HepG2 (cell line): ENCODE data around the gene COQ10B. TPM values are rescaled to one million over a fixed set of nuclear protein-coding genes. Genes with fewer than 3 reads are reported as not detected.
A peak's percentile ranks its signal among the peaks of the same experiment; 100 is the strongest.

Experiments
- ATF4 ChIP-seq, 2 experiments: fragments of 450-650 bp in 1 of 2; sonication (generic) in 1 of 2; formaldehyde crosslinking; IDR thresholded peaks; 2 replicates each; pipeline versions ENCODE4 v1.5.0 to v1.8.0; 2020 to 2022; ENCODE audit warnings: mild to moderate bottlenecking in 1 of 2, missing genetic modification reagents in 1 of 2
- ATF7 ChIP-seq, 2 experiments: fragments of 450-650 bp in 1 of 2; sonication (generic) in 1 of 2; formaldehyde crosslinking in 1 of 2; IDR thresholded peaks; 2 replicates each; pipeline versions ENCODE4 v1.4.0 to v1.6.1; 2016 to 2020; ENCODE audit warnings: antibody characterized with exemption in 1 of 2, mild to moderate bottlenecking in 1 of 2, missing genetic modification reagents in 1 of 2
- GZF1 ChIP-seq: sonication (generic); formaldehyde crosslinking; IDR thresholded peaks from 2 replicates; pipeline ENCODE4 v1.5.1; 2020; ENCODE audit warnings: mild to moderate bottlenecking, missing genetic modification reagents
- NBN ChIP-seq: fragments of 450-650 bp; conservative IDR thresholded peaks from 2 replicates; pipeline ENCODE4 v1.6.1; 2017
- NFIB ChIP-seq: sonication (generic); formaldehyde crosslinking; IDR thresholded peaks from 2 replicates; pipeline ENCODE4 v1.9.0; 2021; ENCODE audit warnings: missing genetic modification reagents, mild to moderate bottlenecking, borderline replicate concordance
- PRMT3 ChIP-seq: sonication (generic); formaldehyde crosslinking; IDR thresholded peaks from 2 replicates; pipeline ENCODE4 v1.8.1; 2022; ENCODE audit warnings: low read depth, mild to moderate bottlenecking, moderate library complexity, missing genetic modification reagents, borderline replicate concordance
- ZBTB10 ChIP-seq: sonication (generic); formaldehyde crosslinking; IDR thresholded peaks from 2 replicates; pipeline ENCODE4 v1.4.0; 2020; ENCODE audit warnings: missing genetic modification reagents, borderline replicate concordance
- ZBTB33 ChIP-seq: sonication (generic); formaldehyde crosslinking; IDR thresholded peaks from 2 replicates; pipeline ENCODE4 v1.4.0; 2020; ENCODE audit warnings: missing genetic modification reagents
- ZNF430 ChIP-seq: sonication (generic); formaldehyde crosslinking; IDR thresholded peaks from 2 replicates; pipeline ENCODE4 v1.9.0; 2021; ENCODE audit warnings: mild to moderate bottlenecking, missing genetic modification reagents
- ZNF460 ChIP-seq: sonication (generic); formaldehyde crosslinking; IDR thresholded peaks from 2 replicates; pipeline ENCODE4 v1.5.1; 2020; ENCODE audit warnings: missing genetic modification reagents, mild to moderate bottlenecking, borderline replicate concordance
- ZNF574 ChIP-seq: sonication (generic); formaldehyde crosslinking; IDR thresholded peaks from 2 replicates; pipeline ENCODE4 v1.4.0; 2020; ENCODE audit warnings: missing genetic modification reagents
- ZNF609 ChIP-seq: sonication (generic); formaldehyde crosslinking; IDR thresholded peaks from 2 replicates; pipeline ENCODE4 v1.4.0; 2020; ENCODE audit warnings: mild to moderate bottlenecking, missing genetic modification reagents, borderline replicate concordance
- polyA plus RNA-seq, 8 experiments: library from polyadenylated mRNA; depleted of rRNA in 3 of 8; stranded (reverse) in 7 of 8; unstranded in 1 of 8; fragments of >200 nt; fragmentation: Illumina TruSeq in 4 of 8; extraction: Trizol in 4 of 8; gene quantifications; 2 replicates each; pipeline versions ENCODE4 v1.2.1 to v1.2.3, GENCODE V29; 2011 to 2016; ENCODE audit warnings: low read depth in 4 of 8, missing spikeins in 1 of 8, mixed read lengths in 1 of 8; ENCODE audit not compliant: insufficient read depth in 1 of 8
- total RNA-seq, 5 experiments: library from RNA; depleted of rRNA; stranded (reverse); fragments of >200 nt; fragmentation: Illumina TruSeq; extraction: Trizol; gene quantifications; 2 replicates each; pipeline ENCODE4 v1.2.3, GENCODE V29; 2016; ENCODE audit warnings: low read depth in 1 of 5

The COQ10B gene
- total and polyA plus RNA-seq, 2 of the 13 experiments (the other 11 are each of a cell fraction or from before 2014, with no cell fraction given), result 4.6 to 34.9 TPM

- TF ChIP-seq PRMT3, result no peak
- no peak for TF ChIP-seq ATF7 (IDR thresholded peaks at IDR 0.05)
- TF ChIP-seq ATF7 (CRISPR knock-in tag; IDR thresholded peaks at IDR 0.05), result no peak; the same call in 1 of the 2 replicates
- TF ChIP-seq ZNF574 (CRISPR knock-in tag), result no peak
- TF ChIP-seq ZBTB33 (CRISPR knock-in tag), result peak; percentile 80
- no peak for TF ChIP-seq NBN
- TF ChIP-seq ZNF430, result 0 out of 2 replicates have a peak, but pooled peaks have one; percentile 73
- TF ChIP-seq NFIB (CRISPR knock-in tag), result no peak
- 0 out of 4 replicates have a peak, but pooled peaks of 1 of the 2 experiments have one; percentile 13 for TF ChIP-seq ATF4 (CRISPR knock-in tag; IDR thresholded peaks at IDR 0.05)
- no peak for TF ChIP-seq GZF1
- no peak for TF ChIP-seq ZBTB10 (CRISPR knock-in tag)
- TF ChIP-seq ZNF609 (CRISPR knock-in tag), result 0 out of 2 replicates have a peak, but pooled peaks have one; percentile 6
- no peak for TF ChIP-seq ZNF460
These were observed 17.5 kb upstream of the COQ10B start (continued) for GRCh38 chr2:197435598-197436420.
